GM10847 (cell line): ENCODE data around the gene CRIM1.

ENCODE experiments used
- POLR2A ChIP-seq: IDR thresholded peaks from 2 replicates; pipeline ENCODE4 v1.6.1; 2011; ENCODE audit not compliant: insufficient read length; ENCODE audit errors: extremely low read depth

Gene CRIM1

DNA sequence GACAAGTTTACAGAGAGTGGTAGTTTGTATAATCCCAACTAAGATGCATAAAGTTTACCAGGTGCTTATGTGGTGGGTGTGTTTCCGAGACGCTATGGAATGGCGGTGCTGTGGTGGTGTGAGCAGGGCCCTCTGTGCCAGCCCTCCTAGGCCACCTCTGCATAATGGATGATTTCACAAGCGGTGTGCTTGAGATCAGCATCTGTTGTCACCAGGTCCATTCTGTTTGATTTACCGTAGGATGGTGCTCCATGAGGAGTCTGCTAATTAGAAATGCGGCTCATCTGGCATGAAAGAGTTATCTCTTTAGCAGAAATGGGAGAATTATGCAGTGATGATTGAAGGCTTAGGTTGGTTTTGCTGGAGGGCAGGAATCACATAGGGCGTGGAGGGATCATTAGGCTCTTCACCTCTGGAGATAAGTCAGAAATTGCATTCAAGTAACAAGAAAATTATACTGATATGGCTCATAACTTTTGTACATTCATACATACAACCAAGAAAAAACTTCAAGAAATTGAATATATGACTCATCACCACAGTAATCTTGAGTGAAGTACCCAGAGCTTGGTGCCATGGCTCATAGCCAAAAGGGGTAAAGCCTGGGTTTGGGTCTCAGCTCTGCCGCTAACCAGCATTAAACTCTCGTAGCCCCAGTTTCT is 41.4 kb downstream of the CRIM1 start:
- no peak for TF ChIP-seq POLR2A

DNA sequence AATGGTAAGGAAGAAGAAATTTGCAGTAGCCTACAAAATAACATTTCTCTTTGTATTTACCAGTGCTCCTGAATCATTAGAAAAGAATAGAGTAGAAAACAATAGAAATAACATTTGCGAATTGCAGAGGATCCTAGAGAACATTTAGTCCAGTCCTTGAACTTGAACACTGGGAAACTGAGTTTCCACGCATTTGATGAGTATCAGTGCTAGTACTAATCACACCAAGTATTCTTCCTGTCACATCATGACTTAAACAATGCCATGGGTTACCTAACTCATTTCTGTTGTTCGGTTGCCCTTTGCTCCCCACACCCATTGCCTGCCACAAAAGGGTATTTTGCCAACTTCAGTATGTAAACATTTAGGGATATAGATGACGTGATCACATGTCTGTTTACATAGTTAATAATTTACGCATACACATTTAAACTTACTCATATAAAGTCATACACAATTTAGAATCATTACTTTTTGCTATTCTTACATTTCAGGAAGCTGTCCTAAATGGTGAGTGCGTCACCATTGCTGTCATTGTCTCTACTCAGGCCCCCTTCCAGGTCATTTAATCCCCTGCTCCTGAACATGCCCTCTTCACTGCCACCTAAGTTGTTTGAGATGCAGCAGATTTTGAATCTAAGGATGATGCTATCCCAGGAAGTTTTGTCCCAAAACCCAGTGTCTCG is 42.3 kb downstream of the CRIM1 start:
- TF ChIP-seq POLR2A: no peak

DNA sequence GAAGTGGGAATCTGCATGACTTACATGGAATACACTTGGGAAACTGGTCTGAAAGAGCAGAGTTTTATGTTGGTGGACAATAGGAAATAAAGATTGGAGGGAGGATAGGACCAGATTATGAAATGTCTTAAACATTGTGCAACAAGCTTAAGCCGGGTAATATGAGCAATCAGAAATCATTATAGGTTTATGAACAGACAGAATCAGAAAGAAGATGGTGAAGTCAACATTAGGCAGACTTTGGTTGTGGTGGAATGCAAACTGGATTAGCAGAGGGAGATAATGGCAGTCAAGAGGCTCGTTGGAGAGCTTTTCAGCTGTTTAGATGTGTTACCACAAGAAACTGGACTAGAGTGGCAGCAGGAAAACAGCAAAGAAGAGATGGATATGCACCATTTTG is 43.5 kb downstream of the CRIM1 start:
- no peak for TF ChIP-seq POLR2A

DNA sequence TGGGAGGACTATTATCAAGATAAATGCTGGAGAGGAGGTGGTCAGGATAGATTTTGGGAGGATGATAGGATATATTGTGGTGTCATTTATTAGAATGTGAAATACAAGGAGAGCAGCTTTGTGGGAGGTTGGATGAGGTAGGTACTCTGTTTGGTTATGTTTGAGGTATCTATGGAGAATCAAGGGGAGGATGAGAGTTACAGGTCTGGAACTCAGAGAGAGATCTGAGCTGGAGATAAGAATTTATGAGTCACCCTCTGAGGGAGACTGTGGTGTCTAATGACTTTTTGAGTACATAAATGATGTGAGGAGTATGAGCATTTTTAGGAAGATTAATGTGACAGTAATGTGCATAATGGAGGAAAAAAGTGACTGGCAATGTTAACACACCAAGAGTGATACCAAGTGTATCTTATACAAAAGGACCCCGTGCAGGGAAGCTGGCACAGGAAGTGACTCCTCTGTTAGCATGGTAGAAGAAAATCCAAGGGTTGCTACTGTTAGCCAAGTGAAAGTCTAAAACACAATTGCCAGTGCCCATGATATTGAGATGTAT is 48.2 kb downstream of the CRIM1 start:
- no peak for TF ChIP-seq POLR2A

DNA sequence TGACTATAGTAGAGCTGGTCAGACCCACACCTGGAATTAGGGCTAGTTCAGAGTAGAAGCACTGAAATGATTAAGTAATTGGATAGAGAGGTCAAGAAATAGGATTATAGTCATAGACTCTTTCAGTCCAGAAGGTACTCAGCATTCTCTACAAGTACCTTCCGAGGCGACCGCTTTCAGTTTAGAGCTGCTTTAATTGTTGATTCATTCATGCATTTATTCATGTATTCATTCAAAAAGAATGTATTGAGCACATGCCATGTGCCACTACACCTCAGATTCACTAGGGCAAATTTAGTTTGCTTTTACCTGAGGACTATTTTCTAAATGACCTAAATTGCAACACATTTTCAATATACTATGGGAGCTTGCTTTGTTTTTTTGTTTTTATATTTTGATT is 48.7 kb downstream of the CRIM1 start:
- no peak for TF ChIP-seq POLR2A

DNA sequence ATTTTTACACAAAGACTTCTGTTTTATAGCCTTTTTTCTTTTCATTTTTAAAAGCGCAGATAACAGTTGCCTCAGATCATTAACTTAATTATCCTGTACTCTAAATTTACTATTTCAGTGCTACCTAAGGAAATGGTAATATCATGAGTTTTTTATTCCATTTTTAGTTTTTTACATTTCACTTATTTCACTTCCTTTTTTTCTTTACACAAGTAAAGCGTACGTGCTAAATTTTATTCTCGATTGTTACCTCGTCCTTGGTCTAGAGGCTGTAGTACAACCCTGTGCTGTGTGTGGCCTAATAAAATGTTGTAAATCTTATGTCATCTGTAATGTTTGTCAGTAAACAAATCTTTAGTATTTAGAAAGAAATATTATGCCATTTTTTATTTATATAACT is 49.2 kb downstream of the CRIM1 start:
- TF ChIP-seq POLR2A: no peak

DNA sequence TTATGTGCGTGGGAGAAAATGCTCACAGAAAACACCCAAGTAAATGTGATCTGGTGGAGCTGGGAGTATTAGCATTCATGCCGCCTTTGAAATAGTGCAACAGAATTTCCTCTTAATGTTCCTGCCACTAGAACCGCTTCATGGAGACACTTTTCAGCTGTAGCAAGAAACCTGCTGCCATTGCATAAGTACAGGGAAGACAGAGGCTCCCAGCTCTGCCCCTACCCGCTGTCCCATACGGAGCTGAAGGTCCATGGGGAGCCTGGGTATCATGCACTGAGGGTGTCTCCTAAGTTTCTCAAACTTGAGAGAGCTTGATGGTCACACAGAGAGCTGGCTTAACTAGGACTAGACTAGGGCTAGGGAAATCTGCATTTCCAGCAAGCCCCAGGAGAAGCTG is 49.6 kb downstream of the CRIM1 start:
- TF ChIP-seq POLR2A: no peak

DNA sequence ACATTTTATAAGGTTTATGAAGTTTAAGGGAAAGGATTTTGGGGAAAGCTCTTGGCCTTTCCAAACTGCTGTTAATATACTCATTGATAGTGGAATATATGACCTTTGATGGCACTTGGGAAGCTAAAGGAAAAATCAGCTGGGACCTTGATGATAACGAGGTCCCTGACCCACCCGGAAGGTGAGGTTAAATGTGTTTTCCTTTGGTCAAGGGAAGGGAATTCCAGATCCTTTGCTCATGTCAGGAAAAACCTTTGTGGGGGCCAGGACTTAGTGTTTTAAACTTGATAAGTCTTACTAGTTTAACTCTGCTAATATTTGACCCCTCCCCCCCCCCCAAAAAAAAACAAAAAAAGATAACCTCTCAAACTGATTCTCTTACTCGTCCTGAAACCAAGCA is 50.7 kb downstream of the CRIM1 start:
- no peak for TF ChIP-seq POLR2A

DNA sequence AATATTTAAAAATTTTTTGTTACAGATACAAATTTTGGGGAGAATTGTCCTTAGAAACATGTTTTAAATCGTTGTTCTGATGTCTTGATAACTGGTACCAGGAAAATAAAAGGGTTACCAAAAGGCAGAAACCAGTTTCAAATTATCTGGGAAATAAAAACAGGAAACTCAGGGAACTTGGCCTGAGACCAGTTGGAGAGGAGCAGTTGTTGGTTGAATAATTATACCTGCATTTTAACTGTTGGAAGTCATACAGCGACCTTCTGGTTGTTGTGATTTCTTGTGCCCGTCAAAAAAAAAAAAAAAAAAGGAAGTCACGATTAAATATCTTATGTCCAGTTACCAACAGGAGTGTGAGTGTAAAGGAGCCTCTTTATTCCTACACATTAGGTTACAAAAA is 51.8 kb downstream of the CRIM1 start:
- TF ChIP-seq POLR2A: no peak

DNA sequence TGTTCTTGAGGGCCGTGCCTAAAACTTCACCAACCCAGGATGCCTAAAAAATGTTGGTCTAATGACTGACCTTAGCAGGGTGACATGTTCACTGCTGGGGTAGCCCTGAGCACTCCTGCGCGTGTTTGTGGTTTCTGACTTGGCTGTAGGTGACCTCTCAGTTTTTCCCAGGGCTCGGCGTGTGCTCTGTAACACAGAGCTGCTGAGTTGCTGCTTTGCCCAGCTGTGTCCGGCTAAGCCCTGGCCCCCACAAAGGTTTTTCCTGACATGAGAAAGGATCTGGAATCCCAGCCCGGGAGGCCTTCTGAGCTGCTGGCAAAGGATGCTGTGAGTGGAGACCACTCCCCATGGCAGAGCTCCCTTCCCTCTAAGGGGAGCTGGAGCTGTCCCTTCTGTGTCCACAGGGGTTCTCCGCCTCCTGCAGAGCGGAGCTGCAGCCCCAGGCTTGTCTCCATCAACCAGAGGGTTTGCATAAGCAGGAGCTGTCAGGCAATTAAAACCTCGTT is 52.7 kb downstream of the CRIM1 start:
- no peak for TF ChIP-seq POLR2A

DNA sequence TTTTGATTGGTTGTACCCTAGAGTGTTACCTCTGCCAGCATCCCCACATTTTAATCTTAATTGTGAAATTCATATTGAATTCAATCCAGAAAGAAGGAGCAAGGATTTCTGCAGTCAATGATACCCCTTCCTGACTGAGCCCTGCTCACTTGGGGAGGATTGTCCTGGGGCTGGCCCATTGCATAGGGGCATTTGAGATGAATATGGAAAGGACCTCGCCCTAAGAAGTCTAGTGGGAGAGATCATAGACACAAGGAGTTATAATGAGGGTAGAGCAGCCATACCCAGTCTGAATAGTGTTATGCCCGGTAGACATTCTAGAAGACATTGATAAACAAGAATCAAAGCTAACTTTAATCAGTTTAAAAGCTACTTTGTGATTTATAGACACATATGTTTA is 53.8 kb downstream of the CRIM1 start:
- TF ChIP-seq POLR2A: no peak

DNA sequence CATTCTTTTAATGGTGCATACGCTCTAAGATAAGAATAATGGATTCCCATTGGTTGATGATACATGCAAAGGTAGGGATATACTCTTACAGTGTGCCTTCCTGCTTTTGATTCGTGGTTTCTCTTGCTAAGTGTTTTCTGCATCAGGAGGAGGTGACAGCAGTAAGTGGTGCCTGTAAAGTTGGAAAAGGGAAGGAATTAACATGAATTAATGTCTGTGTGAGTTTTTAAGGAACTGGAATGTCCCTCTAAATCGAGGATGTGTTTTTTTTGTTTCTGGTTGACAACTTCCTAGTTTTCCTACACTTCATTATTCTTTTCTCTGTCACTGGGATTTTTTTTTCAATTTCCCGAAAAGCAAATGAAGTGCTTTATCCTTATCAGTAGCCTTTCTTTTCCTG is 54.4 kb downstream of the CRIM1 start:
- no peak for TF ChIP-seq POLR2A

DNA sequence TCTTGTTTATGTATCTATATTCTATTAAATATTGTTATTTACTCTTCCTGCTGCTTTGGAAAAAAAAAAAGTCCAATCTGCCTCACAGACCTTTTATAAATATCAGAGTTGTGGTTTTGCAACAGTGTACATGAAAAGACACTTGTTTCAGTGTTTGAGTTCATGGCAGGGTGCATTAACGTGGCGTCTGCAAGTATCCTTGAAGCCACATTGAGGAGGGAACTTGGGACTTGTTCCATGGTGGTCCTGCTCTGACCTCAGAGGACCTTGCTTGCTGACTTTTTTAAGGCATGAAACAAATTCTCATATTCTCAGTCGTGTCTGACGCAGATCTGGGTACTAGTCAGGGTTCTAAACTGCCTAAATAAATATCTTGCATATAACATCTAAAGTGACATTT is 55.1 kb downstream of the CRIM1 start:
- TF ChIP-seq POLR2A: no peak

DNA sequence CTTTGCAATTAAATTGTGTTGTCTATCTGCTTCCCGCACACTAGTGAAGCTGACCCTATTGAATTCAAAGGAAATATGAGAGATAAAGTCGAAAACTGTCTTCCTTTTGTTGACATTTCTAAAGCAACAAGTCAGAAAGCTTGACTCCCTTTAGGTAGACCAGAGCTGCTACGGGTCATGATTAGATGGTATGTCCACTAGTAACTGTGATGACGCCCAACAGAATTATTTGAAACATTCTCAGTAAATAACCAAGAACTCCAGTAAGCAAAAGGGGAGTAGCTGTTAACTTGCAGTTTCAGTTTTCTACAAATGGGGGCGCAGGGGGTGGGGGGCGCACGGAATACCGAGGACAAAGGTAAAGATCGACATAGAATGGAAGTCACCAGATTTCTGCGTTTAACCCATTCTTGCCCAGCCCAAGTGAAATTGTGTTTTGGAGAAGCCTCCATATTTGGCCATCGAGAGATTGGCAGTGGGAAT is 56.4 kb downstream of the CRIM1 start:
- no peak for TF ChIP-seq POLR2A

DNA sequence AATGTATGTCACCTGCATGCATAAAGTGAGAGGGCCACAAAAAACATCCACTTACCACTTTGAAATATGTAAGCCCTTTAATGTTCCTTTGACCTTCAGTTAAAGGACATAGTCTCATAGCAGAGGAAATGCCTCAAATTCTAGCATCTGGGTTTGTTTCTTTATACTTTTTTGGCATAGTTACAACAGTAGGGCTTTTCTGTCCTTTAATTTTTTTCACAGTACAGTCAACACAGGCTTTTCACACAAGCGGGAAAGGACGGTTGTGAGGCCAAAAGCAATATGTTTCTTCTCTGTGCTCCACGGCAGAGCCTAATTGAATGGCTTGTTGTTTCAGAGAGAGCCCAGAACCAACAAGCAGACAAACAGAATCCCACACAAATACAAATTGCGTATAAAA is 57.6 kb downstream of the CRIM1 start:
- no peak for TF ChIP-seq POLR2A

DNA sequence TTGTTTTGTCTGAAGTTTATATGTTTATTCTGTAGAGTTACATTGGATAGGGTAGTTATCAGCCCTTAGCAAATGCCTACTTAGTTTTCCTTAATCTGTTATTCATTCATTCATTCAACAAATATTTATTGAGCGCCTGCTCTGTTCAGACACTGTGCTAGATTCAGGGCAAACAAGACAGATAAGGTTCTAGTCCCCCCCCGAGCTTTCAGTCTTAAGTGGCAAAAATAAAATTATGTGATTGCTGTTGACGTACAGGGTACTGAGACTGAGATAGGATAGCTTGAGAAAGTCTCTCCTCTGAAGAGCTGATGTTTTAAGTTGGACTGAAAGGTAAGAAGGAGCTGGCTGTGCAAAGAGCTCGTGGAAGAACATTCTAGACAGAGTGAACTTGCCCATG is 58.7 kb downstream of the CRIM1 start:
- TF ChIP-seq POLR2A: no peak

DNA sequence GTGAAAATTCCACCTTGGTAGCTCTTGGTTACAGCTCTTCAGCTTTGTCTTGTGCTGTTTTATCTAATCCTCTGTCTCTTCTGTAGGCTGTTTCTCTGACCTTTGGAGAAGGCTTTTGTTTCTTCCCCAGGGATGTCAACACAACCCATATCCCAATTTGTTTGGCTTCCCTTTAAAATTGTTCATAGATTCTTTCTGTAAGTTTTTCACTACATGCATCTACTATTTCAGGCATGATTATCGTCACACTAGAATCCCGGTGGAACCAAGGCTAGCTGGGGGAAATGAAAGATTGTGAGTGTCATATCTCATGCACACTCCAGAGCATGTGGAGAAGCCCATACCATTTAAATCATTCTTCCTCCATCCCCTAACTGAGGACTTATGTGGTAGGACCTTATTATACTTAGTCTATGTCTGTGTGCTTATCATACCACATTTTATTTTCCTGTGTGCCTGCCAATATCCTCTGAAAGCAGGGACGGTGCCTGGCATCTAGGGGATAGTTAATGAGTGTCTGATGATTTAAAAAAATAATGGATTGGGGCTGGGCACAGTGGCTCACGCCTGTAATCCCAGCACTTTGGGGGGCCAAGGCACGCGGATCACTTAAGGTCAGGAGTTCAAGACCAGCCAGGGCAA is 59.9 kb downstream of the CRIM1 start:
- TF ChIP-seq POLR2A: no peak
